ENCODE results near the gene TNFRSF17. TPM values are rescaled to one million over a fixed set of nuclear protein-coding genes. Genes with fewer than 3 reads are reported as not detected.

The TNFRSF17 gene
- total and polyA plus RNA-seq, 9 of the 15 experiments (the other 6 are each of a cell fraction or from before 2014, with no cell fraction given) = not detected

- no peak for TF ChIP-seq ZBTB40 (IDR thresholded peaks at IDR 0.05)
- no peak for TF ChIP-seq ZBTB40 (CRISPR knock-in tag; IDR thresholded peaks at IDR 0.05)
- peak; percentile 87; the same call in 1 of the 2 replicates for TF ChIP-seq GABPA (tag; conservative IDR thresholded peaks at IDR 0.05; ENCODE audit: low read depth)
- TF ChIP-seq CAMTA2 (CRISPR knock-in tag; conservative IDR thresholded peaks at IDR 0.05) = no peak
- no peak for TF ChIP-seq ZNF507 (tag; conservative IDR thresholded peaks at IDR 0.05)
- TF ChIP-seq KAT8 (IDR thresholded peaks at IDR 0.05; ENCODE audit: low read depth) = no peak
- no peak for TF ChIP-seq ZNF436 (CRISPR knock-in tag; IDR thresholded peaks at IDR 0.05)
- no peak for TF ChIP-seq ZC3H4 (CRISPR knock-in tag; IDR thresholded peaks at IDR 0.05; ENCODE audit: borderline replicate concordance)
- TF ChIP-seq CBFB (CRISPR knock-in tag; IDR thresholded peaks at IDR 0.05) = no peak
- TF ChIP-seq COPS2 (conservative IDR thresholded peaks at IDR 0.05) = no peak
- TF ChIP-seq HDAC2 (IDR thresholded peaks at IDR 0.05) = no peak
- TF ChIP-seq HCFC1 (IDR thresholded peaks at IDR 0.05; ENCODE audit: low read depth, low read length) = no peak
- TF ChIP-seq ELF2 (CRISPR knock-in tag; IDR thresholded peaks at IDR 0.05) = no peak
- TF ChIP-seq PCBP2 (IDR thresholded peaks at IDR 0.05; ENCODE audit: low read depth, low read length, poor library complexity, severe bottlenecking) = no peak
- no peak for TF ChIP-seq MED1 (CRISPR knock-in tag; IDR thresholded peaks at IDR 0.05; ENCODE audit: borderline replicate concordance)
- no peak for TF ChIP-seq PHB (CRISPR knock-in tag; IDR thresholded peaks at IDR 0.05)
Measured at GRCh38 chr16:11976850-11977375, 11.9 kb downstream of the TNFRSF17 start (continued).

Measured in K562 (cell line).